Stimulated activated CD4-positive, alpha-beta T cell treated with anti-CD3 and anti-CD28 coated beads, Interleukin-4, amount 100 ng/mL, for 1 hour (primary cell): ENCODE measurements around the gene HCFC1.

Experiments
- DNase-seq: peaks from one replicate; pipeline ENCODE4 v3.0.0-alpha.2; 2020

The HCFC1 gene

GRCh38 chrX:153921511-153922446, 49.8 kb downstream of the HCFC1 start:
- no peak for DNase-seq

GRCh38 chrX:153921070-153921469, 50.5 kb downstream of the HCFC1 start:
- DNase-seq, result no peak

- no peak for DNase-seq
These were observed 51.1 kb downstream of the HCFC1 start for GRCh38 chrX:153920546-153920945.

- no peak for DNase-seq
These were observed 52.3 kb downstream of the HCFC1 start for GRCh38 chrX:153919281-153919680.

- no peak for DNase-seq
These were observed 53.7 kb downstream of the HCFC1 start for GRCh38 chrX:153917869-153918268.

- no peak for DNase-seq
These were observed 57.9 kb downstream of the HCFC1 start for GRCh38 chrX:153913701-153914100.

GRCh38 chrX:153913211-153913610, 58.4 kb downstream of the HCFC1 start:
- DNase-seq, result no peak

GRCh38 chrX:153911798-153912197, 59.8 kb downstream of the HCFC1 start:
- DNase-seq, result no peak

- DNase-seq, result no peak
These were observed 61.2 kb downstream of the HCFC1 start for GRCh38 chrX:153910446-153910845.

- DNase-seq, result no peak
These were observed 61.6 kb downstream of the HCFC1 start for GRCh38 chrX:153909980-153910360.

GRCh38 chrX:153909024-153909979, 62.3 kb downstream of the HCFC1 start:
- DNase-seq, result no peak

- DNase-seq, result no peak
These were observed 63.3 kb downstream of the HCFC1 start for GRCh38 chrX:153908219-153908860.

GRCh38 chrX:153907456-153907855, 64.2 kb downstream of the HCFC1 start:
- DNase-seq, result no peak

- DNase-seq, result no peak
These were observed 65.3 kb downstream of the HCFC1 start for GRCh38 chrX:153906126-153906917.

- DNase-seq, result no peak
These were observed 66.0 kb downstream of the HCFC1 start for GRCh38 chrX:153905481-153906095.

- no peak for DNase-seq
These were observed 67.3 kb downstream of the HCFC1 start, which contains the start of gene AVPR2 for GRCh38 chrX:153903991-153904957. TSS of gene AVPR2 (plus strand) at chrX:153904673. CDS start at chrX:153905146, 473 bp downstream.

- no peak for DNase-seq
These were observed 68.2 kb downstream of the HCFC1 start for GRCh38 chrX:153903238-153903980.

- DNase-seq, result no peak
These were observed 69.2 kb downstream of the HCFC1 start for GRCh38 chrX:153902385-153902784.

GRCh38 chrX:153901753-153902140, 69.9 kb downstream of the HCFC1 start:
- no peak for DNase-seq
